NCI-H146 (cell line): ENCODE data around the gene CMTR1.

Experiments used
- DNase-seq: peaks from one replicate; lab custom pipeline; 2025; lab: John Stamatoyannopoulos, UW

CMTR1 gene

DNA sequence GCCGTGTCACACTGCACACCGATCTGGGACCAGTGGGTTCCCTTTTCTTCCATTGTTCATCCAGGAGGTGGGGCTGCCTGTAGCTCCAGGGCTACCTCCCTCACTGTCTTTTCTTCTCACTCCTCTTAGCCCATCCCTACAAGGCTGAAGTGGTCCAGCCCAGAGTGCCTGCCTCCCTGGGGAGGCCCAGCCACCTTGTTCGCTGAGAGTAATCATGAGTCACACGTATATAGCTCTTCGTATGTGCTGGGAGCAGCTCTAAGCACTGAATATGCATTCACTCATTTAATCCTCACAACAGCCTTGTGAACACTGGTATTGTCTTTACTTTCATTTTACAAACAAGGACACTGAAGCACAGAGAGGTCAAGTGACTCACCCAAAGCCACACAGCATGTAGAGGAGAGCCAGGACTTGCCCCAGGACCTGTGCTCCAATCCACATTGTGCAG lies 81.3 kb downstream of the CMTR1 start:
- no peak for DNase-seq

DNA sequence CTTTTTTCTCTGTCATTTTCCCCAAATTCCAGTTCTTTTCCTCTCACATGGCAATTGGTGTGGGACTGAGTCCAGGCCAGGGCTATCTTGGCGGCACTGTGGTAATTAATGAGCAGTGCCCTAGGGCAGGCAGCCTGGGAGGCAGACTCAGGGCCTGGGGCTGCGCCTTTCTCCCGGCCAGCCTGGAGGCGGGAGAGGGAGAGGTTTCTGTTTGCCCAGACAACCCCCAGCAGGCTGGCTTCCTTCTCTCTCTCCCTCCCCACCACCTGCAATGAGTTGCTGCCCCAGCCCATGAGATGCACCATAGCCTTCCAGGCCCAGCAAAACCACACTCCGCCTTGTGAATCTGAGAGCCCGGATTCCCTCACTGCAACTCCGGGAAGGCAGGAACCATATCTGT lies 81.8 kb downstream of the CMTR1 start:
- DNase-seq: peak; percentile 76

DNA sequence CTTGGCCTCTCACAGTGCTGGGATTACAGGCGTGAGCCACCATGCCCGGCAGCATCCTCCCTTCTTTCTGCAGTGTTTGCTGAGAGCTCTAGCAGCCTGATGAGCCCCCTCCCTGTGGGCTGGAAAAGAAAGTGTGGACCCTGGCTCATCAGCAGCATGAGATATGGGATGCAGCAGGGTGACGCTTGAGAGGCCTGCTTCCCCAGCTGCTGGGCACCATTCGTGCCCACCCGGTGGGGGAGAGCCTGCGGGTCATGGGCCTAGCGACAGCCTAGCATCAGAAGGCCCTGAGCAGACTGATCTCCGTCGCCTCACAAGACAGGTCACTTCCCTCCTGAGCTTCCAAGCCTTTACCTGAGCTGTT lies 82.7 kb downstream of the CMTR1 start:
- peak; percentile 79 for DNase-seq

DNA sequence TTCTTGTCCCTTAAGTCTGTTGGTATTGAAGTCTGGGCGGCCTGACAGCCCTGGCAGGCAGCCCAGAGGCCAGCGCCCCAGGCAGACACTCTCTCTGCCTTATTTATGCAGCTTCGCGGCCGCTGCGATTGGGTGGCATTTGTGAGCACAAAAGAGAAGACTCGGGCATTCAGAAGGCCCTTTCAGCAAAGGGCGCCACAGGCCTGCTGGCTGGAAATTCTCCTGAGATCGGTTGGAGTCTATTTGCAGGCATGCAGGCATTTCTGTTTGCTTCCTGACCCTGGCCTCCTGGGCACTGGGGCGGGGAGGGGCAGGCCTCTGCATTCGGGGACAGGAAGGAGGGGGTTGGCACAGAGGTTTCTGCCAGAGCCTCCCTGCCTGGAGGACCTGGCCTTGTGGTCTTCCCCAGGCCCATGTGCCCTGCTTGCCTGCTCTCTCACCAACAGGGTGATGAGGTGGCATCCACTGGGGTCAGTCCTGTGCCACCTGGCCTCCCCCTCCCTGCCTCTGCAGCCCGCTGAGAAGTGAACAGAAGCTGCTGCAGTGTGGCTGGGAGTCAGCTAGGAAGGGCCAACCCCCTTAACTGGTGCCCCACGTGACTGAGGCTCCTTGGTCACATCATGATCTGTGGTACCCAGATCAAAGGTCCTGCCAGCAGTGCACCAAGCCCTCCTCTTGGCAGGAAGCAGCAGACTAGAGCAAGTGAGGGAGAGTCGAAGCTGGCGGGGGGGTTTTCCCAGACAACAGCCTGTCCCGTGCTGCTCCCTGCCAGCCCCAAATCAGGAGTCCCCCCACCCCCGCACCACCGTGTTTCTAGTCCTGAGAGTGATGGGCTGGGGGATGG lies 83.3 kb downstream of the CMTR1 start:
- DNase-seq: peak; percentile 94

DNA sequence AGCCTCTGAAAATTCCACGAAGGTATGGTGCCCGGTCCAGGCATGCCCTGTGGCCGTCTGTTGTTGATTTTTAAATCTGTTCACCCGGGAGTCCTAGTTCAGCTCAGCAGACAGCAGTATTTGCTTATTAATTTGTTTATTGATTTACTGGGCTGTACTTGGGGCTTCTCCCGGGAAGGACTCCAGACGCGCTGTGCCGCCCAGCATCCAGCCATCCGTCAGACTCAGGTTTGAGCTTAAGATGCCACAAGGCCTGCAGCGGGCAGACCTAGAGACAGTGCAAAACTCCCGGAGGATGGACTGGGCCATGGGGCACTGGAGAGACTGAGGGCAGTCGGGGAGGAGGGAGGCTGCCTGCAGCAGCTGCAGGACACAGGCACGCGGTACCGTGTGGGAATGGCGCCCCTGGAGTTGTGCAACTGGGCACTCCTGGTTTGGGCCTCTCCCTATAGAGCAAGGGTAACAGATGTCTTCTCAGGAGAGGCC lies 83.9 kb downstream of the CMTR1 start:
- peak; percentile 71 for DNase-seq

DNA sequence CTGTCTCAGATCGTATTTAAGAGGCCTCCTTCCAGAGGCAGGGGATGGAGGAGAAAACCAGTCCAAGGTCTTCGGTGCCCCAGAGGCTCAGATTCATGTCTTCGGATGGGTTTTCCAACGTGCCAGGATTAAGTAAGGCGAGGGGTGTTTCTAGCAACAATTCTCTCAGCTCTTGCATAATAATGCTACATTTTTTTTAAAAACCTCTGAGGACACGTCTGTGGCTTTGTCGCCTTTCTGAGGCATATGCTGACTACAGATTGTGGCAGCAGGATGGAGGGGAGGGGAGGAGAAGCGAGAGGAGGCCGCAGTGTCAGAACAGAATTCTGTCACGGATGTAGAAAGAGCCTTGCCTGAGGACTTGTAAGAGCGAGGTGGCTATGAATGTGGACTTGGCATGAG lies 84.4 kb downstream of the CMTR1 start:
- DNase-seq: no peak

DNA sequence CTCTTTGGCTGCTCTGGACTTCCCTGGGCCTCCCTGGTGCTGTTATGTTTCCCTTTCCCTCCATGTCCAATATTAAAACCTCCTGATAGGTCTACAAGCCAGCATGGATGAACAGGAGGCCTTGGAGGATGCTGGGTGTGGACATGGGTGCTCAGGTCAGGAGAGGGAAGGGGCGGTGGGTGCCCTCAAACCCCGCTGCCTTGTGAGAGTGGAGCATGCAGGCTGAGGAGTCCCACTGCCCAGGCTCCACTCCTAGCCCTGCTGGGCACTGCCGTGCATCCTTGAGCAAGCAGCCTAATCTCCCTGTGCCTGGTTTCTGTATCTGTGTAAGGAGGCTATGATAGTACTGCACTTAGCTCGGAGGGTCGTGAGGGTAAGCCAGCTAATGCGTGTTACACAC lies 85.1 kb downstream of the CMTR1 start:
- DNase-seq: no peak

DNA sequence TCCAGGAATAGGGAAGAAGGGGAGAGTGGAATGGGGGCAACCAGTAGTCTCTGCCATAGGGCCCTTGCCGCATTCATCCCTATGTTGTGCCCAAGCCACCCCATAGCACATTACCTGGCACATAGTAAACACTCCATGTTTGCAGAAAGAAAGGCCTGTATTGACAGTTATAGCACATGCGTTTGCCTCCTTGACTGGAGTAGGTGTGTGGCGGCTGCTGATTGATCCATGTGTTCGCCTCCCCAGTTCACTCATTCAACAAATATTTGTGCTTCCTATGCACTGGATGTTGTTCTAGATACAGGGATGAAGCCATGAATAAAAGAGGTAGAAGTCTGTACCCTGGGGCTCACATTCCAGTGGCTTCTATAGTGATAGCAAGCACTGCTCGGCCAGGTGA lies 86.4 kb downstream of the CMTR1 start:
- no peak for DNase-seq

DNA sequence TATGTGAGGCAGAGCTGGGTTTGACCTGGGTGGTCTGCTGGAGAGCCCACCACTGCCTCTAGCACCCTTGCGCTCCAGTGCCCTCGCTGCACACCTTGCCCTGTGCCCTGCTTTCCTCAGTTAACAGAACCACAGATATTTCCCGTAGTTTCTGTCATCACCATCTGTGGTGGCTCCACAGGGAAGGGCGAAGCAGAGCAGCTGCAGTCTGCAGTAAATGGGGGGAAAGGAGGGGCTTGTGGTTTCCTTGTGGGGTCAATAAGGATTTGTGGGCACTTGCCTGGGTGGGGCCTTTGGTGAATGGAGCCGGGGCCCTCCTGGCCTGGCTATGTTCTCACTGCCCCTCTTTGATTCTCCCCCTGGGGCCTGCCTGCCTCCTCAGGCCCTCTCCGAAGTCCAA lies 87.9 kb downstream of the CMTR1 start:
- no peak for DNase-seq

DNA sequence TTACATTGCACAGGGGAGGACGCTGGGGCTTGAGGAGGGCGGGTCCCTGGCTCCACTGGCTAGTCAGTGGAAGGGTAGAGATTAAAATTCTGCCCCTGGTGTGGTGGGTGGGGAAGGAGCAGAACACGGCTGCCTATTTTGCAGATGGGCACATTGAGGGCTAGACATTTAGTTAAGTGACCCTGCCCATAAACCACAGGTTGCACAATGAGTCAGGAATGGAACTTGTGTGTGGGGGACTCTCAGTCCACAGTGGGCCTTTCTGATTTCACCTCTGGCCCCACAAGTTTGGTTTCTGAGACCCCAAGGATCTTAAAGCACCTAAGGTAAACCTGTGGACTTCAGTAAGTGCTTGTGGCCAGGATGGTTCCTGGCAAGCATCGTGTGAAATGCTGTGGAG lies 88.7 kb downstream of the CMTR1 start:
- DNase-seq: no peak

DNA sequence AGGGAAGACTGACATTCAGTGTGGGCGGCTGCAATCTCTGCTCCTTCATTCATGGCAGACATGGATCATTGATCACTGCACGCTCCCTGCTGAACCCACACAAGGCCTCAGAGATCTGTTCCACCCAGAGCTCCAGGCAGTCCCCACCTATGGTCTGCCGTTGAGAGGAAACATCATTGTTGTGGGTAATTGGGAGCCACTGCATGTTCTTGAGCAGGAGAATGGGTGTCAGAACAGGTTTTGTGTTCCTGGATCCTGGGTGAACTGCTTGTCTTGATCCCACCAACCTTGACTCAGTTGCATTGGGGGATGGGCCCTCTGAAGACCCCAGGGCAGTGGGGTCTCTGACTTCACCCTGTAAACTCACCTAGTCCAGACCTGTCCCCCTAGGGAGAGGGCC lies 89.8 kb downstream of the CMTR1 start:
- no peak for DNase-seq

DNA sequence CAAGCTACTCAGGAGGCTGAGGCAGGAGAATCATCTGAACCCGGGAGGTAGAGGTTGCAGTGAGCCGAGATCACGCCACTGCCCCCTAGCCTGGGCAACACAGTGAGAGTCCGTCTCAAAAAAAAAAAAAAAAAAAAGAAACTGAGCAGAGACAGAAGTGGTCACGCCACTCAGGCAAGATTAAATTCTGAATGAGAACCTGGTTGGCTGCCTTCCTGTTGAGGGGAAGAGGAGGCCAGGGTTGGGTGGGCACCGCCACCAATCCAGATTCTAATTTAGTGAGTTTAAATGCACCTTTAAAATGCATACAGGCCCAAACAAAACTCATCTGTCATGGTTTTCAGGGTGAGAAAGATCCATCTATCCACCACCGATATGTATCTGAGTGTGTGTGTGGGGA lies 90.4 kb downstream of the CMTR1 start:
- DNase-seq: no peak

DNA sequence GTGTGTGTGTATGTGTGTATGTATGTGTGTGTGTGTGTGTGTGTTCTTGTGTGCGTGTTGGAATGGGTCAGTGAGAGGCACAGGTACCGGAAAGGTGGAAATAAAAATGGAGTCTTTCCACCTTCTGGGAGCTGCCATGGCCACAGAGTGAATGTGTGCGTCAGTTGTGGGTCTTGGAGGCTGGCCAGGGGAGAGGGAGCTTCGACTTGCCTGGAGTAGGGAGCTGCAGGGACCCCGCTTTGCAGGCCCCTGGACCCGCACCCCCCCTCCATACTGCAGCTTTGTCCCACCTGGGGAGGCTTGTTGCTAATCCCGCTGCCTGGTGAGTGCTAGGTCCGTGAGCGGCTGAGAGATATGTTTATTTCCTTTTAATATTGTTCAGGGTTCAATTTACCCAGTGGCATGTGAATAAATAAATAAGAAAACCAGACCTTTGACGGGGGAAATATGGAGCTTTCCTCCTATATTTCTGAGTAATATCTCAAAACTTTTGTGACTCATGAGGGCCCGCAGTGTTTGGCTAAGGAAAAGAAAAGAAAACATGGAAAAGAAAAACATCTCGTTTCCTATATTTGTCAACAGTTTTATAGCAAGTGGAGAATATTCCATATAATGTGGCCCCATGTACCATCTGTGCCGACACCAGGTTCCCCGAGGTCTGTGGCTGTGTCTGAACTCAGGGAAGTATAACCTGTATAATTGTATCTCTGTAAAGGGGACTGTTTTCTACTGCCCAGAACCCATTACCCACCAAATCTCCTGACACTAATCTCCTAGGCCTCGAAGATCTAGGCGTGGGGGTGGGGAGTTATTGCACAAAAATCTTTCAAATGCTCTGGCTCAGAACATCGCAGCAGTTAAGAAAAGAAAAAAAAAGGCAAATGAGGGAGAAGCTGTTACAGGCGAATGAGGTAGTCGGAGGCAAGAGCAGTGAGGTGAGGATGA lies 91.3 kb downstream of the CMTR1 start:
- no peak for DNase-seq

DNA sequence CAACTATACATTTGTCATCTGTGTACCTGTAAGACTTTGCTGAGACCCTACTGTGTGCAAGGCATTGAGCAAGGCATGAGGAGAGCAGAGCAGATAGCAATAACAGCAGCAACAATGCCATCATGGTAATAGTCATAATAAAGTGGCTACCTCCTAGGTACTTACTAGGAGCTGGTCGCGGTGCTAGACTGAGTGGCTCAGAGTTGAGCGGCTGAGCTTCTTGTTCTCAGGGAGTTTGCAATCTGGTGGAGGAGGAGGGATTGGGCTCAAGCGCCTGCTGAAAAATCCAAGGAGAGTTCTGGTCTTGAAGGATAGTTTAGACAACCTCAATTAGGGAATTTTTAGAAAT lies 91.9 kb downstream of the CMTR1 start:
- no peak for DNase-seq

DNA sequence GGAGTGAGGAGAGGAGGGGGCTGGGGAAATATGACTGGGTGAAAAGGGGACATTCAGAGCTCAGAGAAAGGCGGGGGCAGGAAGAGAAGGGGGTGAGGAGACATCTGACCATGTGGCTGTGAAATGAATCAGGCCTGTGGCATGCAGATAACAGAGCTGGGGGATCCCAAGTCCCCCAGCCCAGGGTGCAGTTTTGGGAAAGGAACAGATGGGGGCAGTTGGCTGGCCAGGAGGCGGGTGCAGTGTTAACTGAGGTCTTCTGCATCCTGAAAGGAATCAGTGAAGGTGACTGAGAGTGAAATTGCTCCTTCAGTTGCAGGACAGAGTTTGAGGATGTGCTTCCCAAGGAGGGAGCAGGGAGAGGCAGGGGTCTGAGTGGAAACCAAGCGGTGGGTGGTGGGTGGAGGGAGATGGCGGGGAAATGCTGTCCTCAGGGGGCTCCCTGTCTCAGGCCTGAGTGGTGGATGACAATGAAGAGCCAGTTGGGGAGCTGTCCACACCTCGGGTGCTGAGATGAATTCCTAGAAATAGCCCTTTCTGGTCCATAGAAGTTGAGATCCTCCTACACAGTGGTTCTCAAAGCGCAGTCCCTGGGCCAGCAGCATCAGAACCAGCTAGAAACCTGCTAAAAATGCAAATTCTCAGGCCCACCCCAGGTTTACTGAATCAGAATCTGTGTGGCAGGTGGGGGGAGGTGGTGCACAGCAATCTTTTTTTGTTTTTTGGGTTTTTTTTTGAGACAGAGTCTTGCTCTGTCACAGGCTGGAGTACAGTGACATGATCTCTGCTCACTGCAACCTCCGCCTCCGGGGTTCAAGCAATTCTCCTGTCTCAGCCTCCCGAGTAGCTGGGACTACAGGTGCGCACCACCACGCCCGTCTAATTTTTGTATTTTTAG lies 92.7 kb downstream of the CMTR1 start:
- DNase-seq: no peak

DNA sequence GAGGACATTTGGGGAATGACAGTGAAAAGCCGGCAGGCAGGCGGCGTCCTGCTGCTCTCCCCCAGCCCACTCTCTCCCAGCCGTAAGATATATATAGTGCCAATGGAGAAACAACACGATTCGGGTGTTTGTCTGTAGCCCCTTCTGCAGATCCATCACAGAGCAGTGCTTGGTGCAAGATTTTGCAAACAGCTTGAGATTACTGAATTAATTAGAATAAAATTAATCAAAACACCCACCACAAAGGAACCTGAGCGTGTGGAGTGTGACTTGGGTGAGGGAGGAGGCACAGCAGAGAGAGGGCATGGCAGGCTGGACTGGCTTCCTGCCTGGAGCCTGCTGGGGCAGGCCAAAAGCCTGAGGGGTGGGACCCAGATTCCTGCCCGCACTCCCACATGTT lies 95.5 kb downstream of the CMTR1 start:
- DNase-seq: no peak

DNA sequence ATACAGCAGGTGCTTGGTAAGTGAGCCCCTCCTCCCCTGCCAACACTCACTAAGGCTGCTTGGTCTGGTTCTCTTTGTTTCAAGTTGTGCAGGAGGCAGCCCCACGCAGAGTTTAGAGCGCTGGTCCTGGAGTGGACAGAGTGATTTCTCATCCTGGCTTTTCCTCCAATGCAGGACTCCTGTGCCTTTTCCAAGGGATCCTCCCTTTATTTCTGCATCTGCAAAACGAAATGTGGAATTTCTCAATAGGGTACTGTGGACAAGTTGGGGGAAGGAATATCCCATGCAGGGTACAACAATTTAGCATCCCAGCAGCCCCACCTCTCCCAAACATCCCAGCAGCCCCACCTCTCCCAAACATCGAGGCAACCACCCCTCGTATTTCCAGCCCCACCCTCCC lies 97.3 kb downstream of the CMTR1 start:
- no peak for DNase-seq

DNA sequence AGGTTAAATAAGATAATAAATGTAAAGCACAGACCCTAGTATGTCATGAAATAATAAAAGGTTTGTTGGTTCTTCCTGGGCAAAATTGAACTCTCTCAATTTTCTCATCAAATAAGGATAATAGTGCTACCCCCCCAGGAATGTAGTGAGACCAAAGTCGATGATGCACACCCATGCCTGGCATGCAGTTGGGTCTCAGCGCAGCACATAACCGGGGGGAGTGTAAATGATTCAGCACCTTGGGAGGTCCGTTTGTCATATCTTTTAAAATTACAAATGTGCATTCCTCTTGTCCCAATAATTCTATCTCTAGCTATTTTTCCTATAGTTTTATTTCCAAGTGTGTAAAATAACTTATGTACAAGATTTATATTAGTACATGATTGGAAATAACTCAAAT lies 98.0 kb downstream of the CMTR1 start:
- DNase-seq: no peak
